Left lung (tissue), 10 donors: ENCODE results near the gene KCNA5. TPM values are rescaled to one million over a fixed set of nuclear protein-coding genes. Genes with fewer than 3 reads are reported as not detected.

ENCODE experiments used
- ATAC-seq: fragments of 200-7000 bp; cut with Tn5 transposase; one replicate; pipeline ENCODE4 v1.9.1; 2020; ENCODE audit warnings: moderate library complexity
- DNase-seq, 4 donors: peaks; one replicate each; pipeline ENCODE4 v3.0.0-alpha.2; 2013 to 2020
- H3K27ac ChIP-seq, 2 donors: fragments of 200-600 bp; sonication (generic) in 1 of 2; one replicate each; pipeline versions ENCODE4 v1.5.0 to v1.8.0; 2020 to 2021
- H3K27me3 ChIP-seq, 2 donors: fragments of 200-600 bp; sonication (generic) in 1 of 2; one replicate each; pipeline versions ENCODE4 v1.5.0 to v1.8.0; 2020 to 2021
- H3K36me3 ChIP-seq, 2 donors: fragments of 200-600 bp; sonication (generic) in 1 of 2; one replicate each; pipeline versions ENCODE4 v1.5.0 to v1.8.0; 2020 to 2021
- H3K4me1 ChIP-seq, 2 donors: fragments of 200-600 bp; one replicate each; pipeline ENCODE4 v1.8.0; 2021
- H3K4me3 ChIP-seq, 2 donors: fragments of 200-600 bp; sonication (generic) in 1 of 2; one replicate each; pipeline versions ENCODE4 v1.5.0 to v1.8.0; 2020 to 2021; ENCODE audit warnings: mild to moderate bottlenecking in 1 of 2
- H3K9me3 ChIP-seq, 2 donors: fragments of 200-600 bp; sonication (generic) in 1 of 2; one replicate each; pipeline versions ENCODE4 v1.5.0 to v1.8.0; 2020 to 2021
- CTCF ChIP-seq, 2 donors: fragments of 200-600 bp; sonication (generic) in 1 of 2; IDR thresholded peaks; one replicate each; pipeline versions ENCODE4 v1.5.0 to v1.8.0; 2021; ENCODE audit warnings: antibody characterized with exemption in 2 of 2
- intact Hi-C, 2 donors: fragments of 100-400 bp; cut with DNase I; formaldehyde crosslinking; loops; one replicate each; pipeline versions ENCODE4 v1.11.2 to v1.14.2; 2022
- polyA plus RNA-seq, 6 donors: library from polyadenylated mRNA; unstranded; fragments of 120-200 nt; gene quantifications; one replicate each; pipeline ENCODE4 v1.2.1, GENCODE V29; 2013; ENCODE audit not compliant: insufficient read length in 6 of 6
- total RNA-seq, 2 donors: library from RNA; stranded (reverse); fragmentation: NEBNext Ultra II Directional; extraction: Animal tissue kit (Norgen Biotek cat#: 25700); gene quantifications; one replicate each; pipeline ENCODE4 v1.2.1, GENCODE V29; 2021
- donor health status: DM: no; HTN: yes; CAD: no.
- donor health status: DM: no; HTN: no; CAD: no.

The KCNA5 gene
- total and polyA plus RNA-seq, 8 donors = 0.50 to 1.8 (median 1.1) TPM

- Histone ChIP-seq H3K9me3 (no peaks in the 10 kb centered on the region), H3K27ac (no peak overlapping the region), H3K4me3 (no peak overlapping the region), H3K36me3 (no peaks in the 10 kb centered on the region), H3K27me3 (peaks cover 0 to 10% of the 10 kb centered on the region in 2 donors), H3K4me1 (no peaks in the 10 kb centered on the region)
- TF ChIP-seq CTCF (IDR thresholded peaks at IDR 0.05) = no peak
- DNase-seq (no peak), ATAC-seq (no peak)
- intact Hi-C loops = no loop called here
Measured at GRCh38 chr12:5066251-5066650, 22.6 kb downstream of the KCNA5 start.

GRCh38 chr12:5068126-5068525, 24.4 kb downstream of the KCNA5 start:
- Histone ChIP-seq H3K27me3 (peaks cover 0 to 10% of the 10 kb centered on the region in 2 donors), H3K9me3 (no peaks in the 10 kb centered on the region), H3K4me1 (no peaks in the 10 kb centered on the region), H3K4me3 (no peak overlapping the region), H3K27ac (no peak overlapping the region), H3K36me3 (no peaks in the 10 kb centered on the region)
- no peak for DNase-seq
- intact Hi-C loops = no loop called here
- TF ChIP-seq CTCF (IDR thresholded peaks at IDR 0.05) = no peak
- no peak for ATAC-seq

- Histone ChIP-seq H3K27ac (no peak overlapping the region), H3K4me3 (no peak overlapping the region), H3K4me1 (no peaks in the 10 kb centered on the region), H3K36me3 (no peaks in the 10 kb centered on the region), H3K27me3 (peaks cover 0 to 10% of the 10 kb centered on the region in 2 donors), H3K9me3 (no peaks in the 10 kb centered on the region)
- intact Hi-C loops = no loop called here
- DNase-seq (no peak), ATAC-seq (no peak)
- TF ChIP-seq CTCF (IDR thresholded peaks at IDR 0.05) = no peak
Measured at GRCh38 chr12:5068619-5069018, 24.9 kb downstream of the KCNA5 start.

GRCh38 chr12:5070090-5070489, 26.4 kb downstream of the KCNA5 start:
- intact Hi-C loops = no loop called here
- Histone ChIP-seq H3K9me3 (no peaks in the 10 kb centered on the region), H3K27me3 (no peaks in the 10 kb centered on the region), H3K4me3 (no peak overlapping the region), H3K27ac (no peak overlapping the region), H3K4me1 (no peaks in the 10 kb centered on the region), H3K36me3 (no peaks in the 10 kb centered on the region)
- ATAC-seq = no peak
- TF ChIP-seq CTCF (IDR thresholded peaks at IDR 0.05) = no peak
- DNase-seq = no peak

GRCh38 chr12:5071496-5071895, 27.8 kb downstream of the KCNA5 start:
- no peak overlapping the region for H3K27ac ChIP-seq
- TF ChIP-seq CTCF (IDR thresholded peaks at IDR 0.05) = no peak
- DNase-seq (no peak), ATAC-seq (no peak)
- no peak overlapping the region for H3K4me3 ChIP-seq
- H3K9me3 ChIP-seq = no peaks in the 10 kb centered on the region
- no peaks in the 10 kb centered on the region for H3K27me3 ChIP-seq
- intact Hi-C loops = no loop called here
- H3K36me3 ChIP-seq = no peaks in the 10 kb centered on the region
- no peaks in the 10 kb centered on the region for H3K4me1 ChIP-seq
